Activated T-cell treated with anti-CD3 and anti-CD28 coated beads, Interleukin-2, amount 50 U/mL, for 72 hours (primary cell): ENCODE results near the gene SCO2. TPM values are rescaled to one million over a fixed set of nuclear protein-coding genes. Genes with fewer than 3 reads are reported as not detected.

ENCODE experiments used
- ATAC-seq, 2 donors: fragments of 150-1000 bp; cut with Tn5 transposase; replicated peaks in 1 of 2; 2 replicates each; pipeline ENCODE4 v1.10.0; 2021; ENCODE audit warnings: moderate library complexity in 2 of 2, mild to moderate bottlenecking in 1 of 2
- DNase-seq, 2 donors: peaks; one replicate each; pipeline ENCODE4 v3.0.0; 2021 to 2022; ENCODE audit warnings: mixed read lengths in 1 of 2
- H3K27ac Mint-ChIP-seq: one replicate; pipeline ENCODE4 v1.8.0; 2022; ENCODE audit warnings: mild to moderate bottlenecking, moderate library complexity, mixed read lengths
- H3K27me3 Mint-ChIP-seq: one replicate; pipeline ENCODE4 v1.8.0; 2022; ENCODE audit warnings: low read depth, mixed read lengths
- H3K36me3 Mint-ChIP-seq, 2 donors: one replicate each; pipeline ENCODE4 v1.8.0; 2022; ENCODE audit warnings: mixed read lengths in 2 of 2, mild to moderate bottlenecking in 1 of 2; ENCODE audit not compliant: insufficient read depth in 2 of 2
- H3K4me1 Mint-ChIP-seq: one replicate; pipeline ENCODE4 v1.8.0; 2022; ENCODE audit warnings: low read depth, mixed read lengths
- H3K4me3 Mint-ChIP-seq, 2 donors: one replicate each; pipeline ENCODE4 v1.8.0; 2022; ENCODE audit warnings: mild to moderate bottlenecking in 2 of 2, mixed read lengths in 2 of 2, moderate library complexity in 2 of 2
- H3K9me3 Mint-ChIP-seq, 2 donors: one replicate each; pipeline ENCODE4 v1.8.0; 2022; ENCODE audit warnings: mixed read lengths in 2 of 2
- total RNA-seq, 2 donors: library from RNA; stranded (reverse); gene quantifications; one replicate each; pipeline ENCODE4 v1.2.3, GENCODE V29; 2022

The SCO2 gene
- total RNA-seq, 2 donors from 2014 or later, result 8.3 to 8.5 TPM

DNA sequence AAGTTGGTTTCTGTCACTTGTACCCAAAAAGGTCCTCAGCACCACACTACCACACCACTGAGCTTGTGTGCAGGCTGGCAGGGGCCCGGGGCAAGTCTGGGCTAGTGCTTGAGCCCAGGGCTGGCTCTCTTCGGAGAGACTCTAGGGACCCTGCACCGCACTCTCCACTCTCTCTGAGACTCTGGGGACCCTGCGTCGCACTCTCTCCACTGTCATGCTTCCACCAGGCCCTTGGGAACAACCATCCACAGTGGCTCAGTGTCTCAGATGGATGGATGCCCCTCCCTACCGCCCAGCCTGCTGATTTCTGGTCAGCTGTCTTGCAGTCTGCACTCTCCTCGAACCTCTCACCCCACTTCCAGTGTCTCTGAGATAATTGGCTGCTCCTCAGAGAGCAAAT is 48.5 kb downstream of the SCO2 start:
- DNase-seq (no peak), ATAC-seq (no peak)
- no peaks in the 10 kb centered on the region for H3K9me3 Mint-ChIP-seq
- peak overlapping the region; percentile 21 for H3K27ac Mint-ChIP-seq
- peaks cover 9% of the 10 kb centered on the region for H3K27me3 Mint-ChIP-seq
- peaks cover 5 to 6% of the 10 kb centered on the region in 2 donors for H3K36me3 Mint-ChIP-seq
- peak overlapping the region; percentile 46 to 53 for H3K4me3 Mint-ChIP-seq
- peaks cover 40% of the 10 kb centered on the region for H3K4me1 Mint-ChIP-seq

DNA sequence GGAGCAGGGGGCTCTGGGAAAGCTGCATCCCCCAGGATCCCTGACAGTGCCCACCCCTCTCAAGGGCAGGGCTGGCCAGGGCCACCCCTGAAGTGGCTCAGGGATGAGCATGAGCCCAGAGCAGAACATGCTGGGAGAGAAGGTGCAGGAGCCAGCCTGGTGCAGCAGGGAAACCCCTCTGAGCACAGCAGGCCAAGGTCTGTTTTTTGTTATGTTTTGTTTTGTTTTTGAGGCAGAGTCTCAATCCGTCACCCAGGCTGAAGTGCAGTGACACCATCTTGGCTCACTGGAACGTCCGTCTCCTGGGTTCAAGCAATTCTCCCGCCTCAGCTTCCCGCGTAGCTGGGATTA is 49.8 kb downstream of the SCO2 start:
- Mint-ChIP-seq H3K36me3 (peaks cover 5 to 6% of the 10 kb centered on the region in 2 donors), H3K27me3 (peaks cover 9% of the 10 kb centered on the region), H3K9me3 (no peaks in the 10 kb centered on the region), H3K27ac (no peak overlapping the region), H3K4me1 (peaks cover 53% of the 10 kb centered on the region), H3K4me3 (peak overlapping the region; percentile 77 to 81)
- ATAC-seq (no peak), DNase-seq (no peak)

DNA sequence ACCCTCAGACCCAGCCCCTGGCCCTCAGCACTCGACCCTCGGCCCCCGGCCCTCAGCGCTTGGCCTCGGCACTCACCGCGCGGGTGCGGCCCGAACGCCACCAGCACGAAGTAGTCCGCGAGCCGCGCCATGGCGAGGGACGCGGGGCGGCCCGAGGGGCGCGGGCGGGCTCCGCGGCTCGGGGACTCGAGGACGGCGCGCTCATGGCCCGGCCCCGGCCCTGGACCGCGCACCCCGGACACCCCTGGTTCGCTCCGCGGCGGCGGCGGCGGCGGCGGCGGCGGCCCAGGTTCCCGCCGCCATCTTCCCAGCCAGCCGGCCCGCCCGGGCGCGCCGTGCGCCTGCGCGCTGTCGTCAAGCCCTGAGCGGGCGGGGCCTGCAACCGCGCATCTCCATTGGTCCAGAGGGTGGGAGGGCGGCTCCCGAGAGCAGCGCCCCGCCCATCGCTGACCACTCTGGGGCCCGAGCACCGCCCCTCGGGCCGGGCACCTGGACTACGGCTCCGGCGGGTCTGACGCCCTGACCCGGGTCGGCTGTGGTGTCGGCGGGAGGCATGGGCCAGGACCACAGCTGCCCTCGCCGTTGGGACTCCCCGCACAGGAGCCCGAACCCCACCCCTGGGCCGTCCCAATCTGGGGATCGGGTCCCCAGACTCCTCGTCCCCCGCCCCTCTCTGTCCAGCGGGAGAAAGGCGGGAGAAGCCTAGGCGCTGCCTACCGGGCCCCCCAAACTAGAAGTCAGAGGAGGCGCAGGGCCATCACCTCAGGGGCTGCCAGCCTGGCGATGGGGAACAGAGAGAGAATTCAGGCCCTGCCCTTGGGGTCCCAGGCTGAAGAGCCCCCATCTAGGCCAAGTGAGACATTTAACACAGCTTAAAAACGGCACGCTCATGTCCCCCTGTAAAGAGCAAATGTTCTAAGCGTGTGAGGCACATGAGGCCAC is 50.4 kb downstream of the SCO2 start, which contains the start of gene SBF1:
SBF1 (minus strand) TSS at position 326 of the 942 bp plus-strand sequence; CDS start at position 131, 195 bp downstream.
- H3K27ac Mint-ChIP-seq, result peak within 1 kb of the TSS; percentile 36
- peak; percentile 78 to 85 for ATAC-seq
- H3K9me3 Mint-ChIP-seq, result no peaks in the 10 kb centered on the region
- H3K4me1 Mint-ChIP-seq, result peaks cover 55% of the 10 kb centered on the region
- DNase-seq, result peak; percentile 93 to 97
- H3K4me3 Mint-ChIP-seq, result peak within 1 kb of the TSS; percentile 89 to 100
- H3K36me3 Mint-ChIP-seq, result peaks cover 2 to 5% of the 10 kb centered on the region in 2 donors
- peaks cover 3% of the 10 kb centered on the region for H3K27me3 Mint-ChIP-seq

DNA sequence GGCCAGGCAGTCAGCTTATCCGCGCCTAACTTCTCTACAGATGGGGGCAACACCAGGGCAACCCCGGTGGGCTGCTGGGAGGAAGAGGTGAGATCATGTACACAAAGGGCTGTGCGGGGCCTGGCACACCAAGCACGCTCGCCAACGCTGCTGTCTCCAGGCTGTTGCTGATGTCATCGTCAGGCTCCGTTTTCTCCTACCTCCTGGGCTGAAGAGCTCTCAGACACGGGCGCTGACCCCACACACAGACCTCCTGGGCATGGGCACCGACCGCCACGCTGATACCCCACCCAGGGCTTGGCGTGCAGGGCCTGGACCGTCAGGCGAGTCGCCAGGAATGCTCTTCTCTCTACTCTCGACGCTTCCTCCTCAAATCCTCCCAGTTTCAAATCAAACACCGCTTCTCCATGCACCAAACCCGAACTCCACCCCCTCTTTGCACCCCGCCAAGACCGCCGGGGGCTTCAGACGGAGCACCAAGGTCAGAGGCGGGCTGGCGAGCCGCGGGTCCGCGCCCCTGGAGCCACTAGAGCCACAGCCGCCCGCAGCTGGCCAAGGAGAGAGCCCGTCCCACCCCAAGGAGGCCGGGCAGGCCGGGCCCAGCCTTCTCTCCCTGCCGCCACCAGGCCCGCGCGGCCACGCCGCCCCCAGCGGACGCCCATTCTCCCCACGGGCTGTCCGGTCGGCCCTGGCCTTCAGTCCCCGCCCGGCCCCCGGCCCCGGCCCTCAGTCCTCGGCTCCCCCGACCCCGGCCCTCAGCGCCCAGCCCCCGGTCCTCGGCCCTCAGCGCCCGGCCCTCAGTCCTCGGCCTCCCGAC is 51.3 kb downstream of the SCO2 start:
- H3K9me3 Mint-ChIP-seq, result no peaks in the 10 kb centered on the region

More for the DNA sequence above, 51.3 kb downstream of the SCO2 start:
- H3K4me1 Mint-ChIP-seq, result peaks cover 58% of the 10 kb centered on the region
- H3K36me3 Mint-ChIP-seq, result peaks cover 2 to 5% of the 10 kb centered on the region in 2 donors
- DNase-seq (peak; percentile 57 to 58), ATAC-seq (peak in 1 of 2 donors; percentile 14)
- H3K4me3 Mint-ChIP-seq, result peak overlapping the region; percentile 89 to 100
- H3K27ac Mint-ChIP-seq, result peak overlapping the region; percentile 36
- no peaks in the 10 kb centered on the region for H3K27me3 Mint-ChIP-seq

Other genes starting within 250 kb of the SCO2 start
- gene PLXNB2, start 218.0 kb downstream of the SCO2 start, total RNA-seq, result 10 to 100 TPM; 30.2 to 34.0 TPM
- 1 to 10 TPM; 6.4 to 8.5 TPM for gene DENND6B, start 198.6 kb downstream of the SCO2 start, total RNA-seq
- gene PPP6R2, start 182.3 kb downstream of the SCO2 start, total RNA-seq, result 10 to 100 TPM; 45.6 to 51.3 TPM
- 100 to 1,000 TPM; 108 to 114 TPM for gene SBF1, start 50.6 kb downstream of the SCO2 start, total RNA-seq
- gene ADM2, start 44.1 kb downstream of the SCO2 start, total RNA-seq, result 10 to 100 TPM; 25.5 to 28.8 TPM
- gene MIOX, start 38.7 kb downstream of the SCO2 start, total RNA-seq, result 1 to 10 TPM; 3.4 to 5.2 TPM
- gene LMF2, start 17.9 kb downstream of the SCO2 start, total RNA-seq, result 10 to 100 TPM; 64.8 to 64.9 TPM
- 100 to 1,000 TPM; 120 to 141 TPM for gene NCAPH2, start 17.4 kb downstream of the SCO2 start, total RNA-seq
- 100 to 1,000 TPM in 1 of 2 donors, 10 to 100 TPM in 1; 71.5 to 101 TPM for gene TYMP, start 4.4 kb upstream of the SCO2 start, total RNA-seq
- gene KLHDC7B, start 20.3 kb upstream of the SCO2 start, total RNA-seq, result 10 to 100 TPM; 45.5 to 49.1 TPM
- 1 to 10 TPM; 1.7 TPM for gene SYCE3, start 37.3 kb upstream of the SCO2 start, total RNA-seq
- gene CPT1B, start 52.8 kb upstream of the SCO2 start, total RNA-seq, result 10 to 100 TPM; 85.3 to 88.0 TPM
- gene CHKB, start 57.3 kb upstream of the SCO2 start, total RNA-seq, result 100 to 1,000 TPM in 1 of 2 donors, 10 to 100 TPM in 1; 95.6 to 110 TPM
- under 1 TPM; 0.60 to 0.62 TPM for gene MAPK8IP2, start 75.2 kb upstream of the SCO2 start, total RNA-seq
- 10 to 100 TPM; 19.8 to 26.8 TPM for gene ARSA, start 102.6 kb upstream of the SCO2 start, total RNA-seq
- under 1 TPM; 0.19 to 0.24 TPM for gene SHANK3, start 147.2 kb upstream of the SCO2 start, total RNA-seq
- gene ACR, start 212.6 kb upstream of the SCO2 start, total RNA-seq, result not detected